Mesothelial cell of epicardium (in vitro differentiated cells): Measurements from ENCODE around the gene BEST4. TPM values are rescaled to one million over a fixed set of nuclear protein-coding genes. Genes with fewer than 3 reads are reported as not detected.

ENCODE experiments used
- DNase-seq, 2 experiments: peaks; one replicate each; pipeline ENCODE4 v3.0.0; 2021; ENCODE audit warnings: low spot score in 2 of 2; ENCODE audit not compliant: unreplicated experiment in 2 of 2
- H3K27ac Mint-ChIP-seq: 2 replicates; pipeline ENCODE4 v1.8.0; 2021; ENCODE audit warnings: mixed read lengths
- H3K27me3 Mint-ChIP-seq: 2 replicates; pipeline ENCODE4 v1.8.0; 2021; ENCODE audit warnings: low read depth, mixed read lengths
- H3K36me3 Mint-ChIP-seq: 2 replicates; pipeline ENCODE4 v1.8.0; 2021; ENCODE audit warnings: mixed read lengths
- H3K4me1 Mint-ChIP-seq: 2 replicates; pipeline ENCODE4 v1.8.0; 2021; ENCODE audit warnings: mixed read lengths
- H3K4me3 Mint-ChIP-seq: 2 replicates; pipeline ENCODE4 v1.8.0; 2021; ENCODE audit warnings: mild to moderate bottlenecking, moderate library complexity, mixed read lengths
- H3K9me3 Mint-ChIP-seq: 2 replicates; pipeline ENCODE4 v1.8.0; 2021; ENCODE audit warnings: mixed read lengths
- CTCF ChIP-seq: fragments of 200-600 bp; sonication (generic); IDR thresholded peaks from one replicate; pipeline ENCODE4 v1.5.0; 2021; ENCODE audit warnings: antibody characterized with exemption; ENCODE audit not compliant: unreplicated experiment
- total RNA-seq: library from RNA; stranded (reverse); gene quantifications from 3 replicates; pipeline ENCODE4 v1.2.1, GENCODE V29; 2021

The BEST4 gene
- total RNA-seq, 1 donor from 2014 or later, result 1.4 TPM

- H3K27me3 Mint-ChIP-seq, result peaks cover 3% of the 10 kb centered on the region
- peaks cover 14% of the 10 kb centered on the region for H3K36me3 Mint-ChIP-seq
- no peak overlapping the region for H3K27ac Mint-ChIP-seq
- DNase-seq, result no peak
- H3K4me1 Mint-ChIP-seq, result peaks cover 42% of the 10 kb centered on the region
- no peak overlapping the region for H3K4me3 Mint-ChIP-seq
- no peaks in the 10 kb centered on the region for H3K9me3 Mint-ChIP-seq
- no peak for TF ChIP-seq CTCF
These were observed 17.5 kb upstream of the BEST4 start for GRCh38 chr1:44805311-44806024.

GRCh38 chr1:44803312-44804095, 15.5 kb upstream of the BEST4 start:
- DNase-seq, result no peak
- Mint-ChIP-seq H3K27me3 (peaks cover 3% of the 10 kb centered on the region), H3K36me3 (peaks cover 14% of the 10 kb centered on the region), H3K9me3 (no peaks in the 10 kb centered on the region), H3K4me3 (no peak overlapping the region), H3K27ac (no peak overlapping the region), H3K4me1 (peaks cover 34% of the 10 kb centered on the region)
- TF ChIP-seq CTCF, result no peak

GRCh38 chr1:44803062-44803311, 15.0 kb upstream of the BEST4 start:
- DNase-seq, result no peak
- Mint-ChIP-seq H3K27me3 (peaks cover 3% of the 10 kb centered on the region), H3K4me1 (peaks cover 29% of the 10 kb centered on the region), H3K9me3 (no peaks in the 10 kb centered on the region), H3K4me3 (peak overlapping the region; percentile 25), H3K36me3 (peaks cover 14% of the 10 kb centered on the region), H3K27ac (no peak overlapping the region)
- TF ChIP-seq CTCF, result no peak

- TF ChIP-seq CTCF, result no peak
- H3K36me3 Mint-ChIP-seq, result peaks cover 14% of the 10 kb centered on the region
- H3K9me3 Mint-ChIP-seq, result no peaks in the 10 kb centered on the region
- peaks cover 3% of the 10 kb centered on the region for H3K27me3 Mint-ChIP-seq
- H3K4me3 Mint-ChIP-seq, result peak overlapping the region; percentile 76
- peaks cover 24% of the 10 kb centered on the region for H3K4me1 Mint-ChIP-seq
- peak overlapping the region; percentile 11 for H3K27ac Mint-ChIP-seq
- no peak for DNase-seq
These were observed 14.5 kb upstream of the BEST4 start for GRCh38 chr1:44802306-44803061.

GRCh38 chr1:44801491-44802305, 13.7 kb upstream of the BEST4 start:
- Mint-ChIP-seq H3K4me1 (peaks cover 17% of the 10 kb centered on the region), H3K9me3 (no peaks in the 10 kb centered on the region), H3K27me3 (peaks cover 3% of the 10 kb centered on the region), H3K27ac (peak overlapping the region; percentile 11), H3K4me3 (peak overlapping the region; percentile 76), H3K36me3 (peaks cover 11% of the 10 kb centered on the region)
- TF ChIP-seq CTCF, result no peak
- no peak for DNase-seq
